ENCODE results near the gene ZBTB9.

DNA sequence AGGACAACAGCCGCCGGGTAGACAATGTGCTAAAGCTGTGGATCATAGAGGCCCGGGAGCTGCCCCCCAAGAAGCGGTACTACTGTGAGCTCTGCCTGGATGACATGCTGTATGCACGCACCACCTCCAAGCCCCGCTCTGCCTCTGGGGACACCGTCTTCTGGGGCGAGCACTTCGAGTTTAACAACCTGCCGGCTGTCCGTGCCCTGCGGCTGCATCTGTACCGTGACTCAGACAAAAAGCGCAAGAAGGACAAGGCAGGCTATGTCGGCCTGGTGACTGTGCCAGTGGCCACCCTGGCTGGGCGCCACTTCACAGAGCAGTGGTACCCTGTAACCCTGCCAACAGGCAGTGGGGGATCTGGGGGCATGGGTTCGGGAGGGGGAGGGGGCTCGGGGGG is 16.7 kb upstream of the ZBTB9 start:
- TF ChIP-seq CTCF (IDR thresholded peaks at IDR 0.05; ENCODE audit: insufficient read depth, low read length, poor library complexity, severe bottlenecking) (no peak), EZH2phosphoT487 (conservative IDR thresholded peaks at IDR 0.05; ENCODE audit: low read length) (no peak)
